Activated T-cell treated with anti-CD3 and anti-CD28 coated beads, Interleukin-2, amount 50 U/mL, for 1 hour (primary cell): ENCODE measurements around the gene NCS1.

Experiments
- DNase-seq: peaks from one replicate; pipeline ENCODE4 v3.0.0-alpha.2; 2020

Gene NCS1

DNA sequence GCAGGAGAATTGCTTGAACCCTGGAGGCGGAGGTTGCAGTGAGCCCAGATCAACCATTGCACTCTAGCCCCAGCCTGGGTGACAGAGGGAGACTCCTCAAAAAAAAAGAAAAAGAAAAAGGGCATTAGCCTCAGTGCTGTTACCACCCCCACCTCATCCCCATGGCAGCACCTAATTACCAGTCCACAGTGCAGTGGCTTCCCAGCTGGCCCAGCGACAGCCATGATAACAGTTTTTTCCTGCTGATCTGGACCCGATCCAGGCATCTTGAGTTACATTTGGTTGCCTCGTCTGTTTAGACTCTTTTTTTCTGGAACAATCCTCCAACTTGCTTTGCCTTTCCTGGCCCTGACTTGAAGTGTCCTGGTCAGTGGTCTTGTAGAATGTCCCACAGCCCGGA, 24.4 kb downstream of the NCS1 start:
- DNase-seq = no peak

DNA sequence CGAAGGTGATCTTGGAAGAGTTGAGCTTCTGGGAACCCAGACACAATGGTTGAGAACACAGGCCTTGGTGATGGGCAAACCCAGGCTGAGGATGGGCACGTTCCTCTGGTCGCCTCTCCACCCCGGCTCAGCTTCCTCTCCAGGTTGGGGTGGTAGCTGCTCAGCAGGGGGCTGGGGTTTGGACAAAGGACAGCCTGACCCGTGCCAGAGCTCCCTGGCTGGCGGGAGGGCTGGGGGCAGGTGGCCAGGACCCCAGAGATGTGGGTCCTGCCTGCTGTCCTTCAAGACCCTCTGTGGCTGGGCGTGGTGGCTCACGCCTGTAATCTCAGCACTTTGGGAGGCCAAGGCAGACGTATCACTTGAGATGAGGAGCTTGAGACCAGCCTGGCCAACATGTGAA, 25.2 kb downstream of the NCS1 start:
- no peak for DNase-seq

DNA sequence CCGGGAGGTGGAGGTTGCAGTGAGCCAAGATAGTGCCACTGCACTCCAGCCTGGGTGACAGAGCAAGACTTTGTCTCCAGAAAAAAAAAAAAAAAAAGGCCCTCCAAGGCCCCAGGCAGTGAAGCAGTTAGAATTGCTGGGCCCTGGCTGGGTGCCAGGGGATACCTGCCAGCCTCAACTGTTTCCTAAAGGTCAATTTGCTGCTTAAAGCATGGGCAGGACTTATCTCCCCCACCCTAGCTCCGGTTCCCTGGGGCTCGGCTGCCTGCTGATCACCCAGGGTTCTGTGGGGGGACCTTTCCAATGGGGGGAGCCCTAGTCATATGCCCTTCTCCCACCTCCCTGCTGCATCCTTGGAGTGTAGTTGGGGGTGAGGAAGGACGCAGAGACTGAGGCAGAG, 25.7 kb downstream of the NCS1 start:
- DNase-seq = no peak

DNA sequence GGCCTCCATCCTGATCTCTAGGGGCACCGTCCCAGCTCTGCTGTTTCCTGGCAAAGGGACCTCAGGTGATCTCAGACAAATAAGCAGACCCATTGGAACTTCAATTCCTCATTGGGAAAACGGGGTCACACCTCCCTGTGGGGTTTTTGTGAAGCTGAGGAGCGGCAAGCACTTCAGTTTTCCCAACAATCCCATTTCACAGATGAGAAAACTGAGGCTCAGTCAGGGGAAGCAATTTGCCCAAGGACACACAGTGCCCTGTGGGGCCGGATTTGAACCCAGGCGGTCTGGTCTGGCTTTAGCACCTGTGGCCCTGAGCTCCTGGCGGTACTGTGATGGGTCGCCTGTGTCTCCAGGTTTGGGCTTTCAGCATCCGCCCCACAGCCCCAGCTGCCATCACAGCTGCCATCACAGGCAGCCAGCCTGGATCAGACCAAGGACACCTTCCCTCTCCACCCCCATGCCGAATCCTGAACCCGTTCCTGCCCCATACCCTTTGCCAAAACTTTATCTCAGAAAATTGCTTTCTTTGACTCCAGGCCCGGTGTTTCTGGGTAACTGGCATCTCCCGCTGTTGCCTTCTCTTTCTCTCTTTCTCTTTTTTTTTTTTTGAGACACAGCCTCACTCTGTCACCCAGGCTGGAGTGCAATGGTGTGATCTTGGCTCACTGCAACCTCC, 26.4 kb downstream of the NCS1 start:
- DNase-seq = no peak

DNA sequence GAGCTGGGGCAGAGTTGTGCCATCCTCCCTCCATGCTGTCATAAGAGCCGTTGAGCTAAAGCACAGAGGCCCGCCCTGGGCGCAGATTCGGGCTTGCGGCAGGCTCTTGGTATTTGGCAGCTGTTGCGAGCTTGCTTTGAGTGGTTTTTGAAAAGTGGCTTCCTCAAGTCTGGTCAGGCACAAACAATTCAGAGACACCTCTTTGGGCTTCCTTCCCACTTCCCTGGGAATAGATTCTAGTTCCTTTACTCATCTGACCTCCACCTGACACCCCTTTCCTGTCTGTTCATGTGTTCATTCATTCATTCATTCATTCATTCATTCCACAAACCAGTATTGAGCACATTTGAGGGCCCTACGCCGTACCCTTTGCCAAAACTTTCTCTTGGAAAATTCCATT, 27.4 kb downstream of the NCS1 start:
- no peak for DNase-seq

DNA sequence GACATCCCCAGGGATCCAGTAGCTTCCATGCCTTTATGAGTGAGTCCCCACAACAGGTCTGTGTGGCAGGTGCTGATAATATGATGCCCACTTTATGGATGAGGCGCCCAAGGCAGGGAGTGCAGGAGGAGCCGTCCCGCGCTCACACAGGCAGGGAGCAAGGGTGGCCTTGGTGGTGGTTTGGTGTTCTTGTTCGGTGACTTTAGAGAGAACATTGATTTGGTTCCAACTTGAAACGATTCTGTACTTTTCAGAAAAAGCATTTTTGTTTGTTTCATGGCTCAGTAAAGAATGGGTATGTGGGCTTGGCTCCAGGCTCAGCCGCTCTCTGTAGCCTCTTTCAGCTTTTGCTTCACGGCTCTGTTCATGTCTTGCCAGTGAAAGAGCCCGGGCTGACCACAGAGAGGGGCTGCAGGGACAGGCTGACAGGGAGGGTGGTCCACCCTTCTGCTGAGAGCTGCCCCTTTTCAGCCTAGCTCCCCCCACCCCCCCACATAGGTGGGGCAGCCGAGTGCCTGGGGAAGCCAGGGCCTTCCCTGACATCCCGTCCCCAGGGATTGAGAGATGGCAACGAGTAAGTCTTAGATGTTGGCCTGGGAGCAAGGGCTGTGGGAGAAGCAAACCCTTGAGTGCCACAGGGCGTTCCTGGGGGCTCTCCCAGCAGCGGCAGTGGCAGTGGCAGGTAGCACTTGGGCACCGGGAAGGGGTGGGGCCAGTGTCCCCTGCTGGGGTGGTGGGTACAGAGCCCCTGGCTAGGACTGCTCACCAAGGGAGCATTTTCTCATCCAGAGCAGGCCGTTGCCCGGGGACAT, 28.0 kb downstream of the NCS1 start:
- no peak for DNase-seq

DNA sequence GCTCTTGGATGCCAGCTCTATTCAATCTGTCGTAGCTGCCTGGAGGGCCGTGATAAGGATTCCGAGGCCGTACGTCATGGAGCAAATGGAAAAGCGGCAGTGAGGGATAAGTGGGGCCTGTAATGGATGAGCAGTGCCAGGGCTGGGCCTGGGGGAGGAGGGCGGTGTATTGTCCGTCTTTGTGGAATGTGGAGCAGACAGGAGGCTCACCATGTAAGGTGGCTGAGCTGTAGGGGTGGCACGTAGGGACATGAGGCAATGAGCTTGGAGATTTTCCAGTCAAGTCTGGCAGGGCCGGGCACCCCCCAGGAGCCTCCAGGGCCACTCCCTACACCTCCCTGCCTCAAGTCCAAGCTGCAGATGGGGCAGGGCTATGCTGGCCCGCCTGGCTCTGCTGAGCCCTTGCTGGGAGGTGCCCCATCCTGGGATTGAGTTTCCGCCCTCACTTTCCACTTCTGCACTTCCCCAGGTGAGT, 29.2 kb downstream of the NCS1 start:
- DNase-seq = no peak

DNA sequence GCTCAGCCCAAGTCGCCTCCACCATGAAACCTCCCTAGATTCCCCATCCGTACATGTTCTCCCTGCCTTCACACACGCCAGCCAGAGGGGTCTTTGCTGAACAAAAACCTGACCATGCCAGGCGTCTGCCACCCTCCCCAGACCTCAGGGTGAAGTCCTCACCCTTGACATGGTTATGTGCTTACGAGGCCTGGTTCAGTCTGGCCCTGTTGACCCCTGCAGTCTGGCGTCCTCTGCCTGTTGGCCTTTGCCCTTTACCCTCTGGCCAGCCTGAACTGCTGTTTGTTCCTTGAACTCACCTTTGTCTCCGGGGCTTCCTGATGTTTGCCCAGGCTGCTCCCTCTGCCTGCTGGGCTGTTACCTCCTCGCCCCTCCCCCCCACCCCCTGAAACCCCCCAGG, 29.8 kb downstream of the NCS1 start:
- no peak for DNase-seq

DNA sequence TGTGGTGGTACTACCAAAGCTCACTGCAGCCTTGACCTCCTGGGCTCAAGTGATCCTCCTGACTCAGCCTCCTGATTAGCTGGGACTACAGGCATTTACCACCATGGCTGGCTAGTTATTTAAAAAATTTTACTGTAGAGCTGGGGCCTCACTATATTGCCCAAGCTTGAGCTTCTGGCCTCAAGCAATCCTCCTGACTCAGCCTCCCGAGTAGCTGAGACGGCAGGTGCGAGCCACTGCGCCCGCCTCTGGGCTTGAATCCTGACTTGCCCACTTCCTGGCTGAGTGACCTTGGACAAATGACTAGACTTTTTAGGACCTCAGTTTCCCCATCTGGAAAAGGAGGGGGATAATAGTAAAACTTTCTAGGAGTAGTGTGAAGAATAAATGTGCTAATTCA, 32.1 kb downstream of the NCS1 start:
- DNase-seq = no peak

DNA sequence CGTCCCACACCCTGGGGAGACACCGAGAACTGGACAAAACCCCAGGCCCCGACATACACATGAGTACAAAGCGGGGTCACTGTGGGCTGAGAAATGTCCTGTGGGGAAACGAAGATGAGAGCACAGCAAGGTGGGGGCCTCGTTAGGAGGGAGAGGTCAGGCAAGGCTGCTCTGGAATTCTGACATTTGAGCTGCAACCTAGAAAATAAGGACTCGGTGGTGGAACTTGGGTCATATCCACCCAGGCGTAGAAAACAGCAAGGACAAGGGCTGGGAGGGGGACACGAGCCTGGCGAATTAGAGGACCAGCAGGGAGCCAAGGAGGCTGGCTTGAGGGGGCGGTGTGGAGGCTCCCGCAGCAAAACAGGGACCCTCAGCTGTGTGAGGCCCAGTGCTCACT, 32.8 kb downstream of the NCS1 start:
- DNase-seq = no peak

DNA sequence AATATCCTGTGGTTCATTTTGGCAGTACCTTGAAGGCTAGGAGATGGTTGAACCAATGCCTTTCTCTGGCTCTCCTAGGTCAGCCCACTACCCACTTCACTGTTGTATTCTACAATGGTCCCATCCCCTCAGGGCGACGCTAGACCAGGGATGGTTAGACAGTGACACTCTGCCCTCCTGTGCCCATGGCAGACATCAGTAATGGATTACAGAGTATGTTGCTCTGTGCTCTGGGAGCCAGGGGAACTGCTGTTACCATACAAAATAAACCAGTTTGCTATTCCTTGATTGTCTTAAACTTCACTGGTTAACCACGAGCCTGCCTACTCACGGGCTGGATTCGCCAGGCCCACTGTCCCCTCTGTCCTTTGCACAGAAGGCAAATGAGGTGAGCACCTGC, 33.7 kb downstream of the NCS1 start:
- no peak for DNase-seq

DNA sequence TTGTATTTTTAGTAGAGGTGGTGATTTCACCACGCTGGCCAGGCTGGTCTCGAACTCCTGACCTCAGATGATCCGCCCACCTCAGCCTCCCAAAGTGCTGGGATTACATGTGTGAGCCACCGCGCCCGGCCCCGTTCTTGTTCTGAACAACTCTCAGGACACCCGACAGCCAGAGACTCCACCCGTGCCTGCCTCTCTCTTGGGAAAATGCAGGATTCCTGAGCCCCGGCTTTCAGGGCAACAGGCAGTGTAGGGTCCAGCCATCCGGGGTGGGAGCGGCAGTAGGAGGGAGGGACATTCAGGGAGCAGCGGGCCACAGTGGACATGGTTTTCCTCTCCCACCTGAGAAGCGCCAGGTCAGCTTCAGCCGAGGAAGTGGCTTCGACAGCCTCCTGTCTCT, 34.4 kb downstream of the NCS1 start:
- no peak for DNase-seq

DNA sequence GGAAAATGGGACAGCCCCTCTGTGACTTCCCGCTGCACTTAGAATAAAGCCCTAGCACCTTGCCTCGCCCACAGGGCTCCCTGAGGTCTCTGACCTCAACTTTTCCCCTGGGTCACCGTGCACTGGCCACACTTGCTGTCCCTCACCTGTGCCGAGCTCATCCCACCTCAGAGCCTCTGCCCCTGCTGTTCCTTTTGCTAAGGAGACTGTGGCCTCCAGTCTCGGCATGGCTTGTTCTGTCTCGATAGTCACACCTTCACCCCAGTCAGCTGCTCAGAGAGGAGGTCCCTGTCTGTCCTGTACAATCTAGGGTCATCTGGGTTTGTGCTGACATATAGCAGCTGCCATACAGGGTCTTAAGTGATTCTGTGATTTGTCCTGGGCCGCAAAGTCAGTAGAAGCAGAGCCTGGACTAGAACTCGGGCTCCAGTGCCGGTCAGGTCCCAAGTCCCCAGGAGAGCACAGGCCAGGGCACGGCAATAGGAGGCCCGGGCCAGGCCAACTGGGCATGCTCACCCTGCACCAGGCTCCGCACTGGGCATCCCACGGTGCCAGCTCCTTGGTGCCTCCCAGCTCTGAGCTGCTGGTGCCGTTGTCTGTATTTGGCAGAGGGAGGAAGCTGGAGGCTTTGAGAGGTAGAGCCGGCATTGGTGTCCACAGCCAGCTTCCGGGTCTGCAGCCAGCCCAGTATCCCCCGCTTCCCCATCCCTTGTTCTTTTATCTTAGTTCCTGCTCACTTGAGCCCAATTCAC, 35.2 kb downstream of the NCS1 start:
- DNase-seq = no peak

DNA sequence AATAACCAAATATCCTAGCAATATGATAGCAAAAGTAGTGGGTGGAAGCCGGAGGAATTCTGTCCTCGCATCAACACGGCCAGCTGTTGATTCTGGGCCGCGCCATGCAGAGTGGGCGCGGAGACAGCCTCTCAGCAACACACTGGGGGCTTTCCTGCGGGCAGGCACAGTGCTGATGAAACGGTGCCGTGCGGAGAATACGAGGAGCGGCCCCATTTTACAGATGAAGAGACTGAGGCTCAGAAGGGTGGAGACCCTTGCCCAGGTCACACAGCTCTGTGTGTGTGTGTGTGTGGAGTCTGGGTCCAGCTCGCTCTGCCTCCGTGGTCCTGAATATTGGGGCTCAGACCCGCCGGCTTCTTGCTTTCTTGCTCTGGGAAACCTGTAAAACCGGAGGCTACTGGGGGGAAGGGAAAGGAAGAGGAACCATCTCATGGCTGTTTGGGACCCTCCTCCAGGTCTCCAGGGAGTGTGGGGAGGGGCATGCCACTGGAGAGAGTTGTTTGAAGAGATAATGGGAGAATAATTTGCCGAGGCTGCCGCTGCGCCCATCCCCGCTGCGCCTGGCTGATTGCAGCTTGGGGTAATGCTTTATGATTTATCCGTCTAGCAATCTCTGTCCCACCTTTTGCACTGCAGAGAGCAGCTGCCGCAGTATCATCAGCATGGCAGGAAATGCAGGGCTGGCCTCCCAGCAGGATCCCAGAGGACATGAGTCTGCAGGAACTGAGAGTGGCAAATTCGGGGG, 36.6 kb downstream of the NCS1 start:
- DNase-seq = no peak

DNA sequence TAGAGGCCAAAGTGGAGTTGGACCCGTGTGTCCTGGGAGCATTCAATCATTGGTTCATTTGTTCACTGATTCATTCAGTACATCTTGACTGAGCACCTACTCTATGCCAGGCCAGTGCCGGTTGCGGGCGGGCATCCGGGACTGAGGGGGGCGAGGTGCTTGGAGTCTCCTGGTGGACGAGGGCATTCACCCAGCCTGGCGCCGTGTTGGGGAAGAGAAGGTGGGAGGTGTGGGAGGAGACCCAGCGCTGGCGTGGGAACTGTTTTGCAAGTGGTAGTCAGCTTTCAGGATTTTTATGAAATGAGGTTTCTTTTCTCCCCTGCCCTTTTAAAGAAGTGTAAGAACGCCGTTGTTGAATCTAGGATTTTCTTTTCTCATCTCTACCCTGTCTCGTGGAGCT, 37.2 kb downstream of the NCS1 start:
- DNase-seq = no peak

DNA sequence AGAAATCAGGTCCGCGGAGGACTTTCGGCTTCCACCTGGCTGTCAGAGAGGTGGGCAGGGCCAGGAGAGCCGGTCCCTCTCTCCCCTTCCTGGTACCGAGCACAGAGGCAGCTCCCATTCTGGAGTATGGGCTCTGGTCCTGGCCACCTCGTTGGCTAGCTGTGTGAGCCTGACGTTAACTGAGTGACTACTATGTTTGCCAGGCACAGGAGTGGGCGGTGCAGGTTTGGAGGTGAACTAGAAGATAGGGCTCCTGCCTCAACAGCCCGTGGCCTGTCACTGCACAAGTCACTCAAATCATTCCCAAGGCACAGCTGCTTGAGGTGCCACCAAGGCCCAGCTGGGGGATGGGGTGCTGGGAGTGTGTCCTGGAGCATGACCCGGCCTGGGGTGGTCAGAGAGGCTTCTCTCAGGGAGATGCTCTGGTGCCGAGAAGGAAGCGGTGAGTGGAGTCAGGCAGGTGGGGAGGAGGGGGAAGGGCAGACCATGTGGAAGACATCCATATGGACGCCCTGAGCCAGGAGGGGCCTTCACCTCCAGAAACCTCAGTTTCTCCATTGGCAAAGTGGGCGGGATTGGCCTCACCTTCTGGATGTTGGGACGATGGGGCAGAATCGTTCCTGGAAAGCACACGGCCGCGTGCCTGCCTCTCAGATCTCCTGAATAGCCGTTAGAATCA, 39.5 kb downstream of the NCS1 start:
- no peak for DNase-seq

DNA sequence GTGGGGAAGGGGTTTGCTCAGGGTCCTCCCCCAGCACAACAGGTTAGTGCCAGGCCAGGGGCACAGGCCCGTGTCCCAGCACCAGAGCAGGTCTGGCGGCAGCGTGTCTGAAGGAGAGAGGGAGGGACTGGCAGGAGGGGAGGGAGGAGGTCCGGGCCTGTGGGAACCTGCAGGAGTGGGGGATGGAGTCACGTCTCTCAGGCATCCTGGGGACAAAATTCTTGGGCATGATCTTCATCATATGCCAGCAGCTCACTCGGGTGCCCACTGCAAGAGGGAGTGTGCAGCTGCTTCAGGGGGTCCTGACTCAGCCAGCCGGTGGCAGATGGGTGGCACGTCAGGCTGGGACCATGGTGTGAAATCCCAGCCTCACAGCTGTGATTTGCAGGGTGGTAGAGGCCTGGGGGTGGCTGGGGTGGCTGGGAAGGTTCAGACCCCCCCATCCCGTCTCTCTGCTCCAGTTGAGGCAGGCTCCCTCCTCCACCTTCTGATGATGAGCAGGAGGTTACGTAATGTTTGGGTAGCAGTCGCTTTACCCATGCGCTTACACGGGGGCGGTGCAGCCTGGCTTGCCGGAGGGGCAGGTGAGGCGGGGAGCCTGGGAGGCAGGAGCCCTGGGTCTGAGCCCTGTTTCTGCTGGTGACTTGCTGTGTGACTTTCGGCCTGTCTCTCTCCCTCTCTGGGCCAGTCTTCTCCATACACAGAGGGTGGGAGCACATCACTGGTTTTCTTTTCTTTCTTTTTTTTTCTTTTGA, 40.5 kb downstream of the NCS1 start:
- DNase-seq = no peak

DNA sequence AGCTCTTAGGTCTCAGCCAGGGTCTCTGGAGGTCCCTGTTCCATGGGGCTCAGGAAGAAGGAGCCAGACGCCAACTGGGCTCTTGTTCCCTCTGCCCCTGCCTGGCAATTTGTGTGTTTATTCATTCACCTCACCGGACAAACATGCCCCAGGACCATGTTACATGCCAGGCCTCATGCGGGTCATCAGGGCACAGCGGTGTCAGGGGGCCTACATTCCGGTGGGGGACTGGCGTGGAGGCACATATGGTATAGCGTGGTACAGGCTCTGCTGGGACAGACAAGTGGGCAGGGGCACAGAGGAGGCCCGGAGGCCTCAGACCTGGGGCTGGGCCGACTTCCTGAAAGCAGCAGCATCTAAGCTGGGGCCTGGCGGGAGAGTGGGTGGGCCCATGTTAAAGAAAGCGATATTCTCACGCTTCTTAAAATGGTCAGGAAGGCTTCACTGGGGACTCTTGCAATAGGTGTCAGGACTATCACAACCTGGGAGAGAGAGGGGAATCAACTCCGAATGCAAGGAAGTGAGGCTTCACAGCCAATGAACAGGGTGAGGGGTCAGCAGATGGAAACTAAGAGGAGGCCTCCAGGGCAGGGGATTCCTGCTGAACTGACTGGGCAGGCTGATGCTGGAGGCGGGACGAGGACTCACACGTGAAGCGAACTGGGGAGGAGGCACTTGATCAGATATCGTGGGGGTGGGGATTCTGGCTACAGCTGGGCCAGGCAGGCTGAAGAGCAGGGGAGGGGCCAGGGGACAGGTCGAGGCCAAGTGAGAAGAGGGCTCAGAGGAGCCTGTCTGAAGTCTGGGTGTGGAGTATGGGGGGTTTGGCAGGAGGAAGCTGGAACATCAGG, 41.9 kb downstream of the NCS1 start:
- DNase-seq = no peak

DNA sequence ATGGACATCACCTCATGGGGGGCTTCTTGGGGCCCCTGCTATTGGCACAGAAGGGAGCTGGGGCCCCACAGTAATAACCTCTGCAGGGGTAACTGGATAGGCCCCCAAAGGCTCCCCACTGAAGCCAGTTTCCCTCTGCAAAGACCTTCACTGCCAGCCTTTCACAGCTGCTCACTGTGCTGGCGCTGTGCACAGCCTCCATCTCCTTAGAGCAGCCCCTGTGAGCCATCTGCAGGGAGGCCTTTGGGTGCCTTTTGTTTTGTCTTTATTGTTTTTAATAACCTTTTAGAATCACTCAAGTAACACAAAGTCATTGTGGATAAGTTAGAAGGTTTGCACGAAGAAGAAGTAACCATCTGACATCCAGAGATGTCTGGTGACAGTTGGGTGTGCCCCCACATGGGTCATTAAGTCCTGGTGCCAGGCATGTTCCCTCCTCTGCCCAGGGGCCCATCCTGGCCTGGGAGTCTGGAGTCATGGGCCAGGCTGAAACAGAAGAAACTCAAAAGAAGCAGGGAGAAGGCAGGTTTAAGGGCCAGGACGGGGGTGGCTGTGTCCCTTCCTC, 42.7 kb downstream of the NCS1 start:
- no peak for DNase-seq

DNA sequence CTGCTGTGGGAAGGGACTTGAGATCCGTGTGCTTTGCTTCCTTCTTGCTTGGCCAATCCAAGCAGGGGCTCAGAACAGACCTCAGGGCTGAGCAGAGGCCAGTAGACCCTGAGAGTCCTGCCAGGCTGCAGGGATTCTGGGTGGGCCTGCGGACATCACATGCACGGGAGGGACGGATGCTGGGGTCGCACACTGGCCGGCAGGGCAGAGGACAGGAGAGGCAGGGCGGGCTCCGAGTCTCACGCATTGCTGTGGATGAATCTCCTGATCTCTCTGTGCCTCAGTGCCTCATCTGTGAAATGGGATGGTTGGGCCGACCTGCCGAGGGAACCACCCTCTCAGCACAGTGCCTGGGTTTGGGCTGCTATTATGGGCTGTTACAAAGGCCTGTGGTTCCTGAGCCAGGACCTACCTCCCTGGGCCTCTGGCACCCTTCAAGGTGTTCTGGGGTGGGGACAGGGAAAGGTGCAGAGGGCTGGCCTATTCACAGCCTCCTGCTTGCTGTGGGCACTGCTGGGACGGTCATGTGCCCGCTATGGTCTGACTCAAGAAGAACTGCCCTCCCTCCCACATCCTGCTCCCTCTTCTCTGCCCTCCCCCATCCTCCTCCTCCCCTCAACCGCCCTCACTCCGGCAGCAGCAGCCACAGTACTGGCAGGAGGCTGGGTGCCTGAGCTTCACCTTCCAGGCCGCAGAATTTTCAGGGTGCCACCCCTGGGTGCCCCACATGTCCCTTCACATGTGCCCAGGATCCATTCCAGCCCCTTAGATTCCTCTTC, 43.3 kb downstream of the NCS1 start:
- no peak for DNase-seq
